K562 (cell line): Measurements from ENCODE around the gene COL25A1. TPM values are rescaled to one million over a fixed set of nuclear protein-coding genes. Genes with fewer than 3 reads are reported as not detected.

Experiments
- ATAC-seq: fragments of 200-7000 bp; cut with Tn5 transposase; 3 replicates; pipeline ENCODE4 v1.9.1; 2020; ENCODE audit warnings: moderate library complexity
- BruUV-seq: library from RNA; stranded (reverse); fragments of 400-500 nt; replicated peaks from 2 replicates; lab custom pipeline; 2021; lab: Mats Ljungman, UMichigan
- CTCF ChIA-PET: fragments of 300-600 bp; formaldehyde crosslinking; extraction: SDS; loops from one replicate; lab custom pipeline; 2021; ENCODE audit warnings: low intra/inter-chr PET ratio; lab: Yijun Ruan, JAX
- POLR2A ChIA-PET: fragments of 300-600, 350-650 bp; sonication (Branson Sonifier 250); formaldehyde crosslinking; extraction: SDS; loops from one replicate; lab custom pipeline; 2021; ENCODE audit warnings: antibody characterized with exemption, inconsistent platforms; lab: Yijun Ruan, JAX
- DNase-seq, 4 experiments: peaks; one replicate each; pipeline versions ENCODE4 v3.0.0 to v3.0.0-alpha.2; 2011 to 2018; ENCODE audit warnings: low spot score in 3 of 4, mixed read lengths in 3 of 4; ENCODE audit errors: extremely low read depth in 1 of 4
- FAIRE-seq: peaks from 2 replicates; lab custom pipeline; 2011; peaks lifted over from hg19 to GRCh38; lab: Jason Lieb, UNC
- H2AFZ ChIP-seq: 2 replicates; pipeline ENCODE4 v1.6.0; 2011; ENCODE audit warnings: low read depth, low read length, control low read depth, inconsistent platforms
- H3K27ac ChIP-seq: fragments of 200-600 bp; 3 replicates; pipeline ENCODE4 v1.8.0; 2011; ENCODE audit warnings: low read depth, mild to moderate bottlenecking, control low read depth, inconsistent platforms, low read length, moderate library complexity, mixed read lengths; ENCODE audit errors: extremely low read depth
- H3K27me3 ChIP-seq, 2 experiments: fragments of 300-600 bp in 1 of 2; 2 replicates in 1 of 2; 3 replicates in 1 of 2; pipeline versions ENCODE4 v1.6.0 to v1.8.0; 2011; ENCODE audit warnings: inconsistent platforms in 2 of 2, low read length in 2 of 2, mild to moderate bottlenecking in 1 of 2, mixed read lengths in 1 of 2, moderate library complexity in 1 of 2; ENCODE audit not compliant: control insufficient read depth in 2 of 2, insufficient read depth in 2 of 2
- H3K36me3 ChIP-seq: fragments of 300-600 bp; 3 replicates; pipeline ENCODE4 v1.8.0; 2011; ENCODE audit warnings: mild to moderate bottlenecking, low read length, inconsistent platforms; ENCODE audit not compliant: control insufficient read depth, insufficient read depth
- H3K4me1 ChIP-seq, 2 experiments: fragments of 200-600 bp in 1 of 2; replicated peaks in 1 of 2; 2 replicates in 1 of 2; 3 replicates in 1 of 2; pipeline versions ENCODE4 v1.5.1 to v1.8.0; 2011; ENCODE audit warnings: inconsistent platforms in 2 of 2, low read length in 2 of 2, mild to moderate bottlenecking in 1 of 2, mixed read lengths in 1 of 2, moderate library complexity in 1 of 2; ENCODE audit not compliant: control insufficient read depth in 2 of 2, insufficient read depth in 2 of 2
- H3K4me2 ChIP-seq: 2 replicates; pipeline ENCODE4 v1.6.1; 2011; ENCODE audit warnings: low read length, control low read depth, inconsistent platforms, mixed read lengths; ENCODE audit not compliant: insufficient read depth
- H3K4me3 ChIP-seq: fragments of 200-600 bp; sonication (generic), shearing (Covaris generic); 2 replicates; pipeline ENCODE4 v1.5.1; 2016; ENCODE audit warnings: control low read depth, inconsistent platforms
- H3K79me2 ChIP-seq: fragments of 200-600 bp; 3 replicates; pipeline ENCODE4 v1.8.0; 2011; ENCODE audit warnings: low read length, inconsistent platforms; ENCODE audit not compliant: control insufficient read depth, insufficient read depth
- H3K9ac ChIP-seq, 2 experiments: 2 replicates each; pipeline versions ENCODE4 v1.6.0 to v1.6.1; 2011; ENCODE audit warnings: low read depth in 2 of 2, low read length in 2 of 2, control low read depth in 1 of 2, inconsistent platforms in 1 of 2, mild to moderate bottlenecking in 1 of 2, mixed read lengths in 1 of 2; ENCODE audit not compliant: insufficient read depth in 1 of 2
- H3K9me1 ChIP-seq: one replicate; pipeline ENCODE4 v1.6.0; 2011; ENCODE audit warnings: inconsistent platforms, mild to moderate bottlenecking, low read length, moderate library complexity; ENCODE audit not compliant: control insufficient read depth, insufficient read depth
- H3K9me3 ChIP-seq: replicated peaks from 2 replicates; pipeline ENCODE4 v1.5.1; 2011; ENCODE audit warnings: low read depth, low read length, inconsistent platforms; ENCODE audit not compliant: control insufficient read depth, insufficient read depth
- H4K20me1 ChIP-seq: replicated peaks from 2 replicates; pipeline ENCODE4 v1.6.1; 2011; ENCODE audit warnings: low read length, inconsistent platforms, mixed read lengths; ENCODE audit not compliant: control insufficient read depth, insufficient read depth
- HDAC6 ChIP-seq: IDR thresholded peaks from 2 replicates; pipeline ENCODE4 v1.6.1; 2012; ENCODE audit warnings: low read depth, mild to moderate bottlenecking, control low read depth, inconsistent platforms, low read length, moderate library complexity
- KLF16 ChIP-seq: IDR thresholded peaks from 2 replicates; pipeline ENCODE4 v1.6.1; 2016; ENCODE audit warnings: antibody characterized with exemption
- LARP7 ChIP-seq: fragments of 450-650 bp; IDR thresholded peaks from 2 replicates; pipeline ENCODE4 v1.6.1; 2016
- MEF2A ChIP-seq: IDR thresholded peaks from 2 replicates; pipeline ENCODE4 v1.6.1; 2011; ENCODE audit warnings: low read depth, mild to moderate bottlenecking, low read length, moderate library complexity; ENCODE audit not compliant: control insufficient read depth
- RBM14 ChIP-seq: fragments of 200-400 bp; formaldehyde crosslinking; IDR thresholded peaks from 2 replicates; pipeline ENCODE4 v1.6.1; 2018; ENCODE audit warnings: low read depth, mild to moderate bottlenecking, low read length, moderate library complexity, borderline replicate concordance; ENCODE audit not compliant: insufficient read depth
- ZNF224 ChIP-seq: sonication (generic); formaldehyde crosslinking; IDR thresholded peaks from 2 replicates; pipeline ENCODE4 v1.8.0; 2022; ENCODE audit warnings: mild to moderate bottlenecking, missing genetic modification reagents
- ZNF717 ChIP-seq: fragments of 250-450 bp; sonication (Bioruptor Pico); IDR thresholded peaks from 2 replicates; pipeline ENCODE4 v1.5.0; 2021
- WGBS: fragments of 100-300 bp; shearing (Covaris generic); methylation state at CpG from one replicate; pipeline ENCODE4 v1.1.6; 2016; ENCODE audit warnings: low coverage, mixed read lengths; ENCODE audit not compliant: insufficient coverage; ENCODE audit errors: missing lambda C conversion rate; 5-methylcytosine and 5-hydroxymethylcytosine counted together
- in situ Hi-C: fragments of 300-500 bp; cut with MboI; formaldehyde crosslinking; loops from 4 replicates; pipeline ENCODE4 v1.15.0; 2018; ENCODE audit warnings: inconsistent platforms, mixed read lengths
- intact Hi-C: fragments of 100-400 bp; cut with micrococcal nuclease; formaldehyde crosslinking; loops from 2 replicates; pipeline ENCODE4 v1.14.2; 2022
- polyA plus RNA-seq, 8 experiments: library from polyadenylated mRNA; depleted of rRNA in 4 of 8; stranded (reverse) in 5 of 8; unstranded in 3 of 8; fragments of >200 nt; fragmentation: Nextera tagmentation in 2 of 8; fragmentation: Illumina TruSeq in 1 of 8; extraction: Ambion mirVana in 2 of 8; extraction: Trizol in 1 of 8; gene quantifications; 2 replicates each; pipeline versions ENCODE4 v1.2.1 to v1.2.3, GENCODE V29; 2011 to 2014; ENCODE audit warnings: inconsistent platforms in 1 of 8, missing spikeins in 1 of 8
- total RNA-seq, 7 experiments: library from RNA; depleted of rRNA in 6 of 7; stranded (reverse); fragments of >200 nt in 6 of 7; fragmentation: Illumina TruSeq in 2 of 7; extraction: Trizol in 2 of 7; gene quantifications; 2 replicates each; pipeline versions ENCODE4 v1.2.1 to v1.2.3, GENCODE V29; 2011 to 2021; ENCODE audit warnings: low replicate concordance in 1 of 7

Gene COL25A1
- total and polyA plus RNA-seq, 9 of the 15 experiments (the other 6 are each of a cell fraction or from before 2014, with no cell fraction given): 0.03 to 0.62 (median 0.27) TPM

GRCh38 chr4:109301651-109302360 is 652 bp downstream of the COL25A1 start:
- 53% methylated on average over 11 of the region's 40 CpGs for WGBS
- DNase-seq (no peak), ATAC-seq (no peak), FAIRE-seq (no peak)
- H2AFZ ChIP-seq: no peak overlapping the region
- no peak overlapping the region for H3K4me2 ChIP-seq
- intact Hi-C loops (no loop called here), in situ Hi-C loops (loop anchor here (25.0 kb wide), 1 partner anchor 465 kb away; no protein-coding TSS in a partner anchor)
- no peak overlapping the region for H3K4me3 ChIP-seq
- no TSS peak for BruUV-seq
- H3K9me3 ChIP-seq: peaks cover 4% of the 10 kb centered on the region; the same call in 1 of the 2 replicates
- CTCF ChIA-PET: no interaction called here
- H3K9me1 ChIP-seq: no peaks in the 10 kb centered on the region
- H3K36me3 ChIP-seq: no peaks in the 10 kb centered on the region
- TF ChIP-seq ZNF717 (CRISPR knock-in tag): no peak
- TF ChIP-seq LARP7: no peak
- no peak for TF ChIP-seq MEF2A
- no peak for TF ChIP-seq ZNF224 (CRISPR knock-in tag)
- no peak for TF ChIP-seq KLF16
- no peak for TF ChIP-seq HDAC6
- no peak for TF ChIP-seq RBM14
- no peak overlapping the region for H3K9ac ChIP-seq
- POLR2A ChIA-PET: no interaction called here
- no peaks in the 10 kb centered on the region for H3K79me2 ChIP-seq
- H3K27ac ChIP-seq: no peak overlapping the region
- no peaks in the 10 kb centered on the region for H4K20me1 ChIP-seq
- H3K4me1 ChIP-seq: no peaks in the 10 kb centered on the region; a peak in 1 of 5 replicates
- H3K27me3 ChIP-seq: no peaks in the 10 kb centered on the region; a peak in 1 of 5 replicates
